AG04449 (cell line): Measurements from ENCODE around the gene MGMT.

Experiments
- CTCF ChIA-PET: fragments of 350-600 bp; formaldehyde crosslinking; extraction: SDS; loops from one replicate; lab custom pipeline; 2021; ENCODE audit warnings: antibody characterized with exemption; lab: Yijun Ruan, JAX
- POLR2A ChIA-PET: fragments of 400-600, 350-600 bp; formaldehyde crosslinking; extraction: SDS; loops from one replicate; lab custom pipeline; 2020; ENCODE audit warnings: antibody characterized with exemption, inconsistent platforms; lab: Yijun Ruan, JAX
- DNase-seq: peaks from one replicate; pipeline ENCODE4 v3.0.0-alpha.2; 2010; ENCODE audit warnings: low read depth, low spot score
- H3K4me3 ChIP-seq: 2 replicates; pipeline ENCODE4 v1.5.1; 2011; ENCODE audit warnings: low read depth, mild to moderate bottlenecking, control low read depth, low read length
- TF ChIP-seq, protein P1 (sequence below): IDR thresholded peaks from one replicate; pipeline ENCODE4 v1.5.1; 2011; ENCODE audit warnings: mild to moderate bottlenecking, moderate library complexity, low read length, control low read depth, inconsistent platforms; ENCODE audit not compliant: insufficient read depth; ENCODE audit errors: missing control alignments

The MGMT gene

DNA sequence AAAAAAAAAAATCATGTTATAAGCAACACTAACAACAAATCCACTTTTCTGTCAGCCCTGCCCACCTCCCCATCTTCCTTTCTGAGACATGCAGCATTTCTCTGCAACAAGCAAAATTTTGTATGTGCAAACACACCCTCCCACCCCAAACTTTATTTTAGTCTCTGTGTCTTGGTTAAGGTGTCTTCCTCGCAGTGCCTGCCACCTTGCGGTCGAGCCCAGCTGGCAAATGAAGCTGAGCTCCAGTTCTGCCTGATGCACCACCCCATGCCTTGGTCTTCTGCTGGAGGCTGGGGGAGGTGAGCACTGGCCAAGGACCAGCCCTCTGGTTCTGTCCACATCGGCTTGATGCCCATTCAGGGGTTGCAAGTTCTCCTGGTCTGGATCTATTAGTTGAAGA, 206.3 kb downstream of the MGMT start:
- POLR2A ChIA-PET = no interaction called here
- TF ChIP-seq, protein P1, sequence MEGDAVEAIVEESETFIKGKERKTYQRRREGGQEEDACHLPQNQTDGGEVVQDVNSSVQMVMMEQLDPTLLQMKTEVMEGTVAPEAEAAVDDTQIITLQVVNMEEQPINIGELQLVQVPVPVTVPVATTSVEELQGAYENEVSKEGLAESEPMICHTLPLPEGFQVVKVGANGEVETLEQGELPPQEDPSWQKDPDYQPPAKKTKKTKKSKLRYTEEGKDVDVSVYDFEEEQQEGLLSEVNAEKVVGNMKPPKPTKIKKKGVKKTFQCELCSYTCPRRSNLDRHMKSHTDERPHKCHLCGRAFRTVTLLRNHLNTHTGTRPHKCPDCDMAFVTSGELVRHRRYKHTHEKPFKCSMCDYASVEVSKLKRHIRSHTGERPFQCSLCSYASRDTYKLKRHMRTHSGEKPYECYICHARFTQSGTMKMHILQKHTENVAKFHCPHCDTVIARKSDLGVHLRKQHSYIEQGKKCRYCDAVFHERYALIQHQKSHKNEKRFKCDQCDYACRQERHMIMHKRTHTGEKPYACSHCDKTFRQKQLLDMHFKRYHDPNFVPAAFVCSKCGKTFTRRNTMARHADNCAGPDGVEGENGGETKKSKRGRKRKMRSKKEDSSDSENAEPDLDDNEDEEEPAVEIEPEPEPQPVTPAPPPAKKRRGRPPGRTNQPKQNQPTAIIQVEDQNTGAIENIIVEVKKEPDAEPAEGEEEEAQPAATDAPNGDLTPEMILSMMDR = no peak
- CTCF ChIA-PET = no interaction called here
- H3K4me3 ChIP-seq = no peak overlapping the region
- no peak for DNase-seq

DNA sequence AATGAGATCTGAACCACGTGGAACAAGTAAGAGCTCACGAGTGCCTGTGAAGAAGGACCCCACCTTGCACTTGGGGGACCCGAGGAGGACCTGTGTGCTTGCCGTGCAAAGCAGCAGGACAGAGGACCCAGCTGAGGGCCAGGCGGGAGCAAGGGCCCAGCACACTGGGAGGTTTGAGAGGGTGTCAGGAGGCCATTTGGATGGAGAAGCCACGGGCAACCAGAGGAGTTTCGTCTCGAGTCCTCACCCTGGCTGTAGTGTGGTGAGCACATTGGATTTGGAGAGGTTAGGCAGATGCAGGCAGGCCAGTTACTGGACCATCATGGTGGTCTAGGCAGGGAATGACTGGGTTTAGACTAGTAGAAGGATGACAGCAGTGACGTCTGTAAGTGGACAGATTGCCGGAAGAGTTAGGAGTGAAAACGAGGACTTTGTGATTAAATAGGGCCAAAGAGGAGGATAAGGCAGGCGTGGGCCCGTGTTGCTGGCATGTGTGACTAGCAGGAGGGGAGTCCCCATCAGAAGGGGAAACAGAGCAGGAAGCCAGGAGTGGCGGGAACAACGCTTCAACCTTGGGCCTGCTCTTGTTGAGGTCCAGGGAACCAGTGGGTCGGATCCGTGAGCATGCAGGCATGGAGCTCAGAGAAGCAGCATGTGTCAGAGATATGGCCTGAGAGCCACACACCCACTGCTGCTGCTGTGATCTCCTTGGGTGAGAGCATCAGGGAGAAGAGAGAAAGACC, 208.2 kb downstream of the MGMT start:
- POLR2A ChIA-PET = no interaction called here
- H3K4me3 ChIP-seq = no peak overlapping the region
- CTCF ChIA-PET = no interaction called here
- TF ChIP-seq, protein P1 = no peak
- no peak for DNase-seq

DNA sequence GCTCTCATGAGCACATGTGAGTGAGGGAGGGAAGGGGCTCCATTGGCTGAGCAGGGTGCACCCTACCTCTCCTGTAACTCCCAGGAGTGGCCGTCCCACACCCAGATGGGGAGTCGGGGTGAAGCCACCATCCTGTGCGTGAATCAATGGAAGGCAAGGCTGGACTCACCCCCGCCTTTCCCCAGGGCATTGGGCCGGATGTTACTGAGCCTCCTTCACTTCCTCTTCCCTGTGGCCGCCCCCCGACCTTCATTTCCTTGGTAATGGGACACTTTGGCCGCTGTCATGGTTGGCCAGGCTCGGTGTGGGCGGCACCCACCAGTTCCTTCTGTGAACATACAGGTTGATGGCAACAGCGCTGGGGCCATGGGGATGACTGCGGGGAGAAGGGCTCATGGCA, 209.0 kb downstream of the MGMT start:
- TF ChIP-seq, protein P1 = no peak
- ChIA-PET CTCF (no interaction called here), POLR2A (no interaction called here)
- no peak for DNase-seq
- H3K4me3 ChIP-seq = no peak overlapping the region

DNA sequence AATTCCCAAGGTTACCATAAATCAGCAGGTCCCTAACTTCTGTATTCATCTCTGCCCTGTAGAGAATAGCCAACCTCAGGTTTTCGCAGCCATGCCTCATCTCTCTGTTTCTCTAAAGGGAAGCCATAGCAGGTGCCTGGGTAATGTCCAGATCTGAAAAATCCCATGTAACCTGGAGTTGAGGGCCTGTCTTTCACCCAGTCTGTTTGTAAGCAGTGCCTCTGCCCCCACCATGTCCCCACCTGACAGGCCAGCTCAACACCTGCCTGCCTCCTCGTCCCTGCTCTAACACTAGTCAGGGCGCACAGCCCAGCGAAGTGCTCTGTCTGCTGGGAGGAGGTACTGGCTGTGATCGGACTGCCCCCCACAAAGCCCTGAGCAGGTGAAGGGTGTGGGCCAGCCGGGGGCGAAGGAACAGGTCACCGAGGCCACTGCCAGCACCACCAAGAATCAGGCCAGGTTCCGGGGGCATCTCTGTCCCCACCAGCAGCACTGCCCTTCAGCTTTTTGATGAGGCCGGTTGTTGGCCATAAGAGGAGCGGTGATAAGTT, 210.4 kb downstream of the MGMT start:
- no peak for DNase-seq
- ChIA-PET CTCF (no interaction called here), POLR2A (no interaction called here)
- H3K4me3 ChIP-seq = no peak overlapping the region
- TF ChIP-seq, protein P1 = no peak

DNA sequence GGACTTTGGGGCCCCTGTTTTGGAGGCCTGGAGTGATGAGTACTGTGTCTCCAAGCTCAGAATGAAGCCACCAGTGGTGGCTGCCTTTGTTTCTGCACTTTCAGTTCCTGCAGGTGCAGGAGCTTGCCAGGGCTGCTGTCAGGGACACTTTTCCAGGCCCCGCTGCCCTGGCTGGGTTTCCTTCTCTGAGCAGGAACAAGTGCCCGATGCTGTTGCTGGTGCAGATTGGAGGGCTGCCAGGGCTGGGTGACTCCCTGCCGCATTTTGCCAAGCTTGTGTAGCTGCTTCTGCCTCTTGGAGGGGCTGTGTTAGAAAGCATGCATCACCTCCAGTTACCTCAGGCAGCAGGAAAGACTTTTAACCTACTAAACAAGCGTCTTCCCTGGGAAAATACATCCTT, 211.1 kb downstream of the MGMT start:
- DNase-seq = no peak
- H3K4me3 ChIP-seq = no peak overlapping the region
- ChIA-PET POLR2A (no interaction called here), CTCF (no interaction called here)
- TF ChIP-seq, protein P1 = no peak

DNA sequence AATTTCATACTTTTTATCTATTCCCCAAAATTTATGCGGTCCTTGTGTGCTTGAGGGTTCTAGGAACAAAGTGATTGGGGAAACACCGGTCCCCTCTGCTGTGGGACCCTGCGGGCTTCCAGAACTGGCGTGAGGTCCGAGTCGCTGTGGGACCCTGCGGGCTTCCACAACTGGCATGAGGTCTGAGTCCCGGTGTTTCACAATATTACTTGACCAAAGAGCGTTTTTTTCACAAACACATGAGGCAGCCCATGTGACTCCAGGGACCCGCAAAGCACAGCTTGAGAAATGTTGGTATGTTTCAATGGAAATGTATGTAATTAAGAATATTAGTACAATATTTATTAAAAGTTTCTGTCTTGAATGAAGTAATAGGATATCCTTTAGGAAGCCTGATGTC, 212.2 kb downstream of the MGMT start:
- H3K4me3 ChIP-seq = no peak overlapping the region
- CTCF ChIA-PET = no interaction called here
- TF ChIP-seq, protein P1 = no peak
- DNase-seq = no peak
- POLR2A ChIA-PET = no interaction called here
